Measurements from ENCODE around the gene SPOCD1. TPM values are rescaled to one million over a fixed set of nuclear protein-coding genes. Genes with fewer than 3 reads are reported as not detected.

SPOCD1 gene
- total RNA-seq, 2 donors from 2014 or later, result 2.0 to 3.1 TPM

- TF ChIP-seq CTCF (conservative IDR thresholded peaks at IDR 0.05), result peak; percentile 90
- peak; percentile 94 for DNase-seq
- H3K9ac ChIP-seq (ENCODE audit: extremely low read depth, low read length, poor library complexity, severe bottlenecking), result no peak overlapping the region
- Mint-ChIP-seq H3K9me3 (no peaks in the 10 kb centered on the region), H3K4me1 (peaks cover 33% of the 10 kb centered on the region), H3K4me3 (no peak overlapping the region), H3K27ac (no peak overlapping the region), H3K27me3 (ENCODE audit: insufficient read depth) (peaks cover 2% of the 10 kb centered on the region), H3K36me3 (ENCODE audit: low read depth) (no peaks in the 10 kb centered on the region)
- no peaks in the 10 kb centered on the region for H3K36me3 ChIP-seq (ENCODE audit: control insufficient read depth, insufficient read depth, low read length)
- H3K4me1 ChIP-seq (ENCODE audit: control insufficient read depth, insufficient read depth, low read length), result peaks cover 5% of the 10 kb centered on the region
- H3K27me3 ChIP-seq (ENCODE audit: control insufficient read depth, insufficient read depth, low read length, poor library complexity, severe bottlenecking), result no peaks in the 10 kb centered on the region
- H3K27ac ChIP-seq (ENCODE audit: low read depth, low read length), result peak overlapping the region; percentile 24
- H3K9me3 ChIP-seq (ENCODE audit: control insufficient read depth, low read length), result no peaks in the 10 kb centered on the region
- H3K4me3 ChIP-seq (ENCODE audit: low read length), result no peak overlapping the region
- 50 to 59% methylated on average over 2 to 4 of the region's 4 CpGs for WGBS, 2 experiments (ENCODE audit: insufficient coverage in 1 of 2, insufficient read length in 1 of 2)
Observed at GRCh38 chr1:31745096-31745945, 70.5 kb downstream of the SPOCD1 start.

- H3K36me3 Mint-ChIP-seq (ENCODE audit: low read depth), result no peaks in the 10 kb centered on the region
- 93 to 96% methylated on average over 23 to 28 of the region's 28 CpGs for WGBS, 2 experiments (ENCODE audit: insufficient coverage in 1 of 2, insufficient read length in 1 of 2)
- H3K27ac Mint-ChIP-seq, result no peak overlapping the region
- H3K36me3 ChIP-seq (ENCODE audit: control insufficient read depth, insufficient read depth, low read length), result no peaks in the 10 kb centered on the region
- H3K4me1 ChIP-seq (ENCODE audit: control insufficient read depth, insufficient read depth, low read length), result peaks cover 5% of the 10 kb centered on the region
- no peak overlapping the region for H3K4me3 Mint-ChIP-seq
- H3K27ac ChIP-seq (ENCODE audit: low read depth, low read length), result no peak overlapping the region
- H3K9me3 ChIP-seq (ENCODE audit: control insufficient read depth, low read length), result no peaks in the 10 kb centered on the region
- H3K27me3 Mint-ChIP-seq (ENCODE audit: insufficient read depth), result peaks cover 2% of the 10 kb centered on the region
- no peak overlapping the region for H3K9ac ChIP-seq (ENCODE audit: extremely low read depth, low read length, poor library complexity, severe bottlenecking)
- H3K27me3 ChIP-seq (ENCODE audit: control insufficient read depth, insufficient read depth, low read length, poor library complexity, severe bottlenecking), result no peaks in the 10 kb centered on the region
- no peak for DNase-seq
- H3K4me3 ChIP-seq (ENCODE audit: low read length), result no peak overlapping the region
- peaks cover 37% of the 10 kb centered on the region for H3K4me1 Mint-ChIP-seq
- TF ChIP-seq CTCF (conservative IDR thresholded peaks at IDR 0.05), result no peak
- H3K9me3 Mint-ChIP-seq, result no peaks in the 10 kb centered on the region
Observed at GRCh38 chr1:31744165-31744888, 71.5 kb downstream of the SPOCD1 start.

GRCh38 chr1:31742462-31743212, 73.2 kb downstream of the SPOCD1 start:
- DNase-seq, result peak; percentile 76
- Mint-ChIP-seq H3K9me3 (no peaks in the 10 kb centered on the region), H3K27ac (no peak overlapping the region), H3K4me3 (no peak overlapping the region), H3K4me1 (peaks cover 23% of the 10 kb centered on the region), H3K27me3 (ENCODE audit: insufficient read depth) (peaks cover 2% of the 10 kb centered on the region), H3K36me3 (ENCODE audit: low read depth) (no peaks in the 10 kb centered on the region)
- H3K27me3 ChIP-seq (ENCODE audit: control insufficient read depth, insufficient read depth, low read length, poor library complexity, severe bottlenecking), result no peaks in the 10 kb centered on the region
- WGBS, 2 experiments (ENCODE audit: insufficient coverage in 1 of 2, insufficient read length in 1 of 2), result 91 to 92% methylated on average over 7 to 32 of the region's 32 CpGs
- TF ChIP-seq CTCF (conservative IDR thresholded peaks at IDR 0.05), result no peak
- no peaks in the 10 kb centered on the region for H3K9me3 ChIP-seq (ENCODE audit: control insufficient read depth, low read length)
- H3K4me3 ChIP-seq (ENCODE audit: low read length), result no peak overlapping the region
- no peak overlapping the region for H3K9ac ChIP-seq (ENCODE audit: extremely low read depth, low read length, poor library complexity, severe bottlenecking)
- H3K36me3 ChIP-seq (ENCODE audit: control insufficient read depth, insufficient read depth, low read length), result peaks cover 5% of the 10 kb centered on the region
- peaks cover 5% of the 10 kb centered on the region for H3K4me1 ChIP-seq (ENCODE audit: control insufficient read depth, insufficient read depth, low read length)
- no peak overlapping the region for H3K27ac ChIP-seq (ENCODE audit: low read depth, low read length)
